Measurements from ENCODE around the gene CFAP54. TPM values are rescaled to one million over a fixed set of nuclear protein-coding genes. Genes with fewer than 3 reads are reported as not detected.

CFAP54 gene
- total and polyA plus RNA-seq, 2 of the 4 experiments (the other 2 are of a cell fraction): 0.18 to 0.41 TPM

DNA sequence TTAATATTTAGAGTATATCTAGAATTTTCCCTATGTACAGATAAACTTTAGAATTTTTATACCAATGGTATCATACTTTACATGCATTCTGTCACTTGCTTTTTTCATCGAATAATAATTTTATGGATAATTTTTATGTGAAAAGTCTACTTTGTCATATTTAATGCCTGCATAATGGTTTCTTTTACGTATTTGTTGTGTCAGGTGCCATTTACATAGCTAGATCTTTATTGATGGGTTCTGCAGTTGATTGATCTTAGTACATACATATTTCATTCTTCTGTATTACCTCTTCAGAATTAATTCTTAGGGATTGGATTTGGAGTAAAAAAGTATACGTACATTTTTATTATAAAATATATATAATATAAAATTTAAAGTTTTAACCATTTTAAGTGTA is 340.0 kb downstream of the CFAP54 start:
- in situ Hi-C loops (cut with MboI; ENCODE audit: low sequenced_read_pairs) (no loop called here), dilution Hi-C loops (cut with HindIII; ENCODE audit: low sequenced_read_pairs, unreplicated experiment) (no loop called here), intact Hi-C loops (cut with micrococcal nuclease) (no loop called here)
- ChIA-PET POLR2A (ENCODE audit: unreplicated experiment) (no interaction called here), CTCF (no interaction called here)
- Histone ChIP-seq H3K4ac (ENCODE audit: low read depth, low read length) (no peak overlapping the region), H4K8ac (ENCODE audit: low read depth in 2 of 2, low read length in 2 of 2) (no peak overlapping the region), H3K27ac (ENCODE audit: insufficient read depth, low read length) (no peak overlapping the region), H3K23ac (ENCODE audit: low read depth, low read length) (no peak overlapping the region), H3K9me3 (ENCODE audit: control insufficient read depth, insufficient read depth, low read length) (no peaks in the 10 kb centered on the region), H3K9ac (ENCODE audit: low read depth, low read length) (no peak overlapping the region), H3K9me1 (ENCODE audit: insufficient read depth, low read length) (no peaks in the 10 kb centered on the region), H2BK5ac (ENCODE audit: low read depth, low read length, poor library complexity, severe bottlenecking) (no peak overlapping the region), H3K14ac (replicated peaks; ENCODE audit: low read depth, low read length) (no peak overlapping the region), H2BK20ac (ENCODE audit: low read depth, low read length) (no peak overlapping the region), H2AFZ (replicated peaks; ENCODE audit: low read length, poor library complexity) (no peak overlapping the region), H3K4me2 (ENCODE audit: low read depth, low read length) (no peak overlapping the region), H4K20me1 (ENCODE audit: insufficient read depth, low read length) (no peaks in the 10 kb centered on the region), H3K4me1 (ENCODE audit: control insufficient read depth, insufficient read depth, low read length) (no peaks in the 10 kb centered on the region), H3K4me3 (ENCODE audit: insufficient read depth, low read depth, low read length) (no peak overlapping the region), H2BK120ac (ENCODE audit: low read depth, low read length) (no peak overlapping the region), H3K79me1 (ENCODE audit: low read depth in 1 of 2, low read length in 2 of 2) (no peaks in the 10 kb centered on the region), H2AK5ac (ENCODE audit: low read depth, low read length) (no peak overlapping the region), H3K27me3 (ENCODE audit: control insufficient read depth, insufficient read depth, low read length) (no peaks in the 10 kb centered on the region), H3K18ac (ENCODE audit: low read depth, low read length) (no peak overlapping the region), H2BK15ac (ENCODE audit: low read depth, low read length) (no peak overlapping the region), H2AK9ac (replicated peaks; ENCODE audit: low read depth, low read length, poor library complexity) (no peak overlapping the region), H4K5ac (ENCODE audit: low read depth, low read length) (no peak overlapping the region), H4K91ac (ENCODE audit: insufficient read depth, low read depth, low read length) (no peak overlapping the region), H3K56ac (ENCODE audit: extremely low read depth, insufficient read depth, low read length) (no peak overlapping the region), H3K36me3 (ENCODE audit: control insufficient read depth, insufficient read depth, low read length) (no peaks in the 10 kb centered on the region)
- ATAC-seq (ENCODE audit: low read depth) (no peak), DNase-seq (no peak)
- WGBS, 2 experiments (ENCODE audit: extremely low coverage in 2 of 2, insufficient read length in 1 of 2): no CpG with 5 or more reads among the region's 3 CpGs
- BruUV-seq (replicated peaks): no TSS peak
- TF ChIP-seq, protein P1, sequence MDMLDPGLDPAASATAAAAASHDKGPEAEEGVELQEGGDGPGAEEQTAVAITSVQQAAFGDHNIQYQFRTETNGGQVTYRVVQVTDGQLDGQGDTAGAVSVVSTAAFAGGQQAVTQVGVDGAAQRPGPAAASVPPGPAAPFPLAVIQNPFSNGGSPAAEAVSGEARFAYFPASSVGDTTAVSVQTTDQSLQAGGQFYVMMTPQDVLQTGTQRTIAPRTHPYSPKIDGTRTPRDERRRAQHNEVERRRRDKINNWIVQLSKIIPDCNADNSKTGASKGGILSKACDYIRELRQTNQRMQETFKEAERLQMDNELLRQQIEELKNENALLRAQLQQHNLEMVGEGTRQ (IDR thresholded peaks at IDR 0.05; ENCODE audit: low read depth, low read length): no peak
- TF ChIP-seq CEBPB (IDR thresholded peaks at IDR 0.05; ENCODE audit: low read depth, low read length): no peak
- TF ChIP-seq RFX5 (IDR thresholded peaks at IDR 0.05; ENCODE audit: low read depth, low read length): no peak
- TF ChIP-seq, protein P2, sequence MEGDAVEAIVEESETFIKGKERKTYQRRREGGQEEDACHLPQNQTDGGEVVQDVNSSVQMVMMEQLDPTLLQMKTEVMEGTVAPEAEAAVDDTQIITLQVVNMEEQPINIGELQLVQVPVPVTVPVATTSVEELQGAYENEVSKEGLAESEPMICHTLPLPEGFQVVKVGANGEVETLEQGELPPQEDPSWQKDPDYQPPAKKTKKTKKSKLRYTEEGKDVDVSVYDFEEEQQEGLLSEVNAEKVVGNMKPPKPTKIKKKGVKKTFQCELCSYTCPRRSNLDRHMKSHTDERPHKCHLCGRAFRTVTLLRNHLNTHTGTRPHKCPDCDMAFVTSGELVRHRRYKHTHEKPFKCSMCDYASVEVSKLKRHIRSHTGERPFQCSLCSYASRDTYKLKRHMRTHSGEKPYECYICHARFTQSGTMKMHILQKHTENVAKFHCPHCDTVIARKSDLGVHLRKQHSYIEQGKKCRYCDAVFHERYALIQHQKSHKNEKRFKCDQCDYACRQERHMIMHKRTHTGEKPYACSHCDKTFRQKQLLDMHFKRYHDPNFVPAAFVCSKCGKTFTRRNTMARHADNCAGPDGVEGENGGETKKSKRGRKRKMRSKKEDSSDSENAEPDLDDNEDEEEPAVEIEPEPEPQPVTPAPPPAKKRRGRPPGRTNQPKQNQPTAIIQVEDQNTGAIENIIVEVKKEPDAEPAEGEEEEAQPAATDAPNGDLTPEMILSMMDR (conservative IDR thresholded peaks at IDR 0.05; ENCODE audit: low read depth, low read length): no peak
- TF ChIP-seq, protein P3, sequence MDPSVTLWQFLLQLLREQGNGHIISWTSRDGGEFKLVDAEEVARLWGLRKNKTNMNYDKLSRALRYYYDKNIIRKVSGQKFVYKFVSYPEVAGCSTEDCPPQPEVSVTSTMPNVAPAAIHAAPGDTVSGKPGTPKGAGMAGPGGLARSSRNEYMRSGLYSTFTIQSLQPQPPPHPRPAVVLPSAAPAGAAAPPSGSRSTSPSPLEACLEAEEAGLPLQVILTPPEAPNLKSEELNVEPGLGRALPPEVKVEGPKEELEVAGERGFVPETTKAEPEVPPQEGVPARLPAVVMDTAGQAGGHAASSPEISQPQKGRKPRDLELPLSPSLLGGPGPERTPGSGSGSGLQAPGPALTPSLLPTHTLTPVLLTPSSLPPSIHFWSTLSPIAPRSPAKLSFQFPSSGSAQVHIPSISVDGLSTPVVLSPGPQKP (IDR thresholded peaks at IDR 0.05; ENCODE audit: borderline replicate concordance, low read depth, low read length): no peak
- TF ChIP-seq RAD21 (IDR thresholded peaks at IDR 0.05; ENCODE audit: low read length): no peak
- TF ChIP-seq MAFK (IDR thresholded peaks at IDR 0.05; ENCODE audit: low read depth, low read length): no peak
- TF ChIP-seq BHLHE40 (IDR thresholded peaks at IDR 0.05; ENCODE audit: low read depth, low read length): no peak
- TF ChIP-seq MXI1 (IDR thresholded peaks at IDR 0.05; ENCODE audit: borderline replicate concordance, low read depth, low read length): no peak
- TF ChIP-seq NFE2L2 (IDR thresholded peaks at IDR 0.05; ENCODE audit: low read depth, low read length): no peak
- no peak for TF ChIP-seq MAZ (IDR thresholded peaks at IDR 0.05; ENCODE audit: borderline replicate concordance, low read depth, low read length)
- no peak for TF ChIP-seq POLR2A (IDR thresholded peaks at IDR 0.05; ENCODE audit: low read depth, low read length)
- no peak for TF ChIP-seq RCOR1 (IDR thresholded peaks at IDR 0.05; ENCODE audit: insufficient replicate concordance, low read length)
- no peak for TF ChIP-seq CHD1 (IDR thresholded peaks at IDR 0.05; ENCODE audit: low read depth, low read length)
- TF ChIP-seq FOS (IDR thresholded peaks at IDR 0.05; ENCODE audit: low read depth, low read length): no peak
- TF ChIP-seq SMC3 (IDR thresholded peaks at IDR 0.05; ENCODE audit: low read depth, low read length): no peak

Data from IMR-90 (cell line).